IMR-90 (cell line): ENCODE results near the gene HHLA2. TPM values are rescaled to one million over a fixed set of nuclear protein-coding genes. Genes with fewer than 3 reads are reported as not detected.

ENCODE experiments used
- ATAC-seq: fragments of 200-7000 bp; cut with Tn5 transposase; 2 replicates; pipeline ENCODE4 v1.9.1; 2020; ENCODE audit warnings: low read depth, mild to moderate bottlenecking, moderate library complexity
- BruUV-seq: library from RNA; stranded (reverse); fragments of 400-500 nt; replicated peaks from 2 replicates; lab custom pipeline; 2021; lab: Mats Ljungman, UMichigan
- CTCF ChIA-PET: fragments of 300-600 bp; formaldehyde crosslinking; extraction: SDS; loops from one replicate; lab custom pipeline; 2021; ENCODE audit warnings: antibody characterized with exemption; lab: Yijun Ruan, JAX
- POLR2A ChIA-PET: fragments of 300-600 bp; sonication (Branson Sonifier 250); formaldehyde crosslinking; loops from one replicate; lab custom pipeline; 2022; ENCODE audit warnings: antibody characterized with exemption; ENCODE audit not compliant: unreplicated experiment; lab: Charles Lee
- DNase-seq: peaks from one replicate; pipeline ENCODE4 v3.0.0; 2013
- H2AFZ ChIP-seq: replicated peaks from 2 replicates; pipeline ENCODE3; 2013; ENCODE audit warnings: low read length, mild to moderate bottlenecking; ENCODE audit not compliant: poor library complexity
- H2AK5ac ChIP-seq: 2 replicates; pipeline ENCODE4 v1.6.1; 2013; ENCODE audit warnings: low read depth, low read length, inconsistent platforms
- H2AK9ac ChIP-seq: replicated peaks from 2 replicates; pipeline ENCODE3; 2013; ENCODE audit warnings: mild to moderate bottlenecking, low read depth, low read length, moderate library complexity; ENCODE audit not compliant: poor library complexity
- H2BK120ac ChIP-seq: 2 replicates; pipeline ENCODE4 v1.6.1; 2013; ENCODE audit warnings: low read depth, low read length, inconsistent platforms
- H2BK15ac ChIP-seq: 3 replicates; pipeline ENCODE4 v1.6.1; 2013; ENCODE audit warnings: low read depth, low read length, inconsistent platforms
- H2BK20ac ChIP-seq: 2 replicates; pipeline ENCODE4 v1.6.1; 2013; ENCODE audit warnings: low read depth, mild to moderate bottlenecking, inconsistent platforms, low read length, moderate library complexity
- H2BK5ac ChIP-seq: 2 replicates; pipeline ENCODE4 v1.6.1; 2013; ENCODE audit warnings: mild to moderate bottlenecking, low read depth, low read length, inconsistent platforms; ENCODE audit not compliant: poor library complexity, severe bottlenecking
- H3K14ac ChIP-seq: replicated peaks from 2 replicates; pipeline ENCODE4 v1.6.1; 2013; ENCODE audit warnings: low read depth, low read length, inconsistent platforms
- H3K18ac ChIP-seq: 2 replicates; pipeline ENCODE4 v1.6.1; 2013; ENCODE audit warnings: low read depth, low read length, control low read depth
- H3K23ac ChIP-seq: 2 replicates; pipeline ENCODE4 v1.6.1; 2013; ENCODE audit warnings: low read depth, low read length, inconsistent platforms
- H3K27ac ChIP-seq: 2 replicates; pipeline ENCODE4 v1.5.1; 2013; ENCODE audit warnings: mild to moderate bottlenecking, control low read depth, low read length; ENCODE audit not compliant: insufficient read depth
- H3K27me3 ChIP-seq: 2 replicates; pipeline ENCODE4 v1.6.1; 2013; ENCODE audit warnings: low read length; ENCODE audit not compliant: control insufficient read depth, insufficient read depth
- H3K36me3 ChIP-seq: 2 replicates; pipeline ENCODE4 v1.6.1; 2013; ENCODE audit warnings: low read length, mixed read lengths; ENCODE audit not compliant: control insufficient read depth, insufficient read depth
- H3K4ac ChIP-seq: 2 replicates; pipeline ENCODE4 v1.6.1; 2013; ENCODE audit warnings: low read depth, low read length, inconsistent platforms
- H3K4me1 ChIP-seq: 2 replicates; pipeline ENCODE4 v1.6.1; 2013; ENCODE audit warnings: low read length, mixed read lengths; ENCODE audit not compliant: control insufficient read depth, insufficient read depth
- H3K4me2 ChIP-seq: 2 replicates; pipeline ENCODE4 v1.6.1; 2013; ENCODE audit warnings: low read depth, mild to moderate bottlenecking, control low read depth, low read length, moderate library complexity
- H3K4me3 ChIP-seq: 2 replicates; pipeline ENCODE4 v1.5.1; 2013; ENCODE audit warnings: low read depth, mild to moderate bottlenecking, control low read depth, low read length, moderate library complexity; ENCODE audit not compliant: insufficient read depth
- H3K56ac ChIP-seq: 2 replicates; pipeline ENCODE4 v1.6.1; 2013; ENCODE audit warnings: low read length, inconsistent platforms; ENCODE audit not compliant: insufficient read depth; ENCODE audit errors: extremely low read depth
- H3K79me1 ChIP-seq, 2 experiments: 2 replicates each; pipeline ENCODE4 v1.6.1; 2013; ENCODE audit warnings: low read length in 2 of 2, inconsistent platforms in 1 of 2, low read depth in 1 of 2
- H3K9ac ChIP-seq: 2 replicates; pipeline ENCODE4 v1.6.1; 2013; ENCODE audit warnings: low read depth, low read length, control low read depth
- H3K9me1 ChIP-seq: 2 replicates; pipeline ENCODE4 v1.6.1; 2013; ENCODE audit warnings: low read length, inconsistent platforms; ENCODE audit not compliant: insufficient read depth
- H3K9me3 ChIP-seq: 2 replicates; pipeline ENCODE4 v1.6.1; 2013; ENCODE audit warnings: low read length; ENCODE audit not compliant: control insufficient read depth, insufficient read depth
- H4K20me1 ChIP-seq: 2 replicates; pipeline ENCODE4 v1.6.1; 2013; ENCODE audit warnings: low read length, inconsistent platforms; ENCODE audit not compliant: insufficient read depth
- H4K5ac ChIP-seq: 2 replicates; pipeline ENCODE4 v1.6.1; 2013; ENCODE audit warnings: mild to moderate bottlenecking, low read depth, low read length, control low read depth
- H4K8ac ChIP-seq, 2 experiments: 2 replicates each; pipeline ENCODE4 v1.6.1; 2013; ENCODE audit warnings: low read depth in 2 of 2, low read length in 2 of 2, control low read depth in 1 of 2, inconsistent platforms in 1 of 2
- H4K91ac ChIP-seq: 2 replicates; pipeline ENCODE4 v1.6.1; 2013; ENCODE audit warnings: low read depth, low read length, inconsistent platforms; ENCODE audit not compliant: insufficient read depth
- BHLHE40 ChIP-seq: fragments of 150-350 bp; IDR thresholded peaks from 2 replicates; pipeline ENCODE4 v1.6.1; 2016; ENCODE audit warnings: mild to moderate bottlenecking, low read depth, low read length
- CEBPB ChIP-seq: IDR thresholded peaks from 2 replicates; pipeline ENCODE4 v1.6.1; 2012; ENCODE audit warnings: low read depth, low read length, improper control_type of control experiment
- CHD1 ChIP-seq: IDR thresholded peaks from 2 replicates; pipeline ENCODE4 v1.6.1; 2012; ENCODE audit warnings: low read depth, low read length, improper control_type of control experiment
- CTCF ChIP-seq: conservative IDR thresholded peaks from 2 replicates; pipeline ENCODE4 v1.5.1; 2012; ENCODE audit warnings: mild to moderate bottlenecking, low read depth, low read length, improper control_type of control experiment
- ELK1 ChIP-seq: fragments of 150-350 bp; IDR thresholded peaks from 2 replicates; pipeline ENCODE4 v1.6.1; 2016; ENCODE audit warnings: low read depth, mild to moderate bottlenecking, low read length, moderate library complexity, borderline replicate concordance
- FOS ChIP-seq: fragments of 150-350 bp; IDR thresholded peaks from 2 replicates; pipeline ENCODE4 v1.6.1; 2016; ENCODE audit warnings: low read depth, low read length
- MAFK ChIP-seq: IDR thresholded peaks from 2 replicates; pipeline ENCODE4 v1.6.1; 2012; ENCODE audit warnings: low read depth, low read length, improper control_type of control experiment
- MAZ ChIP-seq: IDR thresholded peaks from 2 replicates; pipeline ENCODE4 v1.6.1; 2012; ENCODE audit warnings: low read depth, mild to moderate bottlenecking, low read length, improper control_type of control experiment, moderate library complexity, borderline replicate concordance
- MXI1 ChIP-seq: IDR thresholded peaks from 2 replicates; pipeline ENCODE4 v1.6.1; 2012; ENCODE audit warnings: low read depth, mild to moderate bottlenecking, low read length, moderate library complexity, borderline replicate concordance
- POLR2A ChIP-seq: IDR thresholded peaks from 2 replicates; pipeline ENCODE4 v1.6.1; 2012; ENCODE audit warnings: mild to moderate bottlenecking, low read depth, low read length
- RAD21 ChIP-seq: IDR thresholded peaks from 2 replicates; pipeline ENCODE4 v1.6.1; 2012; ENCODE audit warnings: low read length, improper control_type of control experiment
- RCOR1 ChIP-seq: IDR thresholded peaks from 2 replicates; pipeline ENCODE4 v1.6.1; 2012; ENCODE audit warnings: mild to moderate bottlenecking, low read length, improper control_type of control experiment; ENCODE audit not compliant: insufficient replicate concordance
- RFX5 ChIP-seq: IDR thresholded peaks from 2 replicates; pipeline ENCODE4 v1.8.0; 2012; ENCODE audit warnings: low read depth, mild to moderate bottlenecking, low read length, moderate library complexity
- SMC3 ChIP-seq: fragments of 150-350 bp; IDR thresholded peaks from 2 replicates; pipeline ENCODE4 v1.6.1; 2016; ENCODE audit warnings: low read depth, mild to moderate bottlenecking, antibody characterized with exemption, low read length, moderate library complexity
- USF2 ChIP-seq: fragments of 150-350 bp; IDR thresholded peaks from 2 replicates; pipeline ENCODE4 v1.6.1; 2017; ENCODE audit warnings: mild to moderate bottlenecking, antibody characterized with exemption, low read length, low read depth
- WGBS, 2 experiments: methylation state at CpG; one replicate each; pipeline versions ENCODE4 v1.1.5 to v1.1.7; 2013; ENCODE audit warnings: missing lambda C conversion rate in 2 of 2; ENCODE audit not compliant: insufficient read length in 1 of 2; ENCODE audit errors: extremely low coverage in 2 of 2; 5-methylcytosine and 5-hydroxymethylcytosine counted together
- dilution Hi-C: fragments of 300-500 bp; cut with HindIII; formaldehyde crosslinking; loops from one replicate; pipeline ENCODE4 v1.14.3; 2018; ENCODE audit warnings: low sequenced_read_pairs; ENCODE audit not compliant: unreplicated experiment
- in situ Hi-C: fragments of 300-500 bp; cut with MboI; formaldehyde crosslinking; loops from 3 replicates; pipeline ENCODE4 v1.14.3; 2019; ENCODE audit warnings: low sequenced_read_pairs, inconsistent platforms, mixed read lengths
- intact Hi-C: fragments of 100-400 bp; cut with micrococcal nuclease; formaldehyde crosslinking; loops from 2 replicates; pipeline ENCODE4 v1.10.0; 2022
- polyA plus RNA-seq, 3 experiments: library from polyadenylated mRNA; depleted of rRNA; stranded (reverse); fragments of >200 nt; gene quantifications; 2 replicates each; pipeline ENCODE4 v1.2.3, GENCODE V29; 2012; ENCODE audit warnings: low replicate concordance in 1 of 3
- total RNA-seq: library from RNA; depleted of rRNA; stranded (reverse); fragments of >200 nt; gene quantifications from 2 replicates; pipeline ENCODE4 v1.2.3, GENCODE V29; 2012

Gene HHLA2
- total and polyA plus RNA-seq, 2 of the 4 experiments (the other 2 are of a cell fraction), result not detected

GRCh38 chr3:108297647-108298046 is 1.3 kb downstream of the HHLA2 start:
- H2AFZ ChIP-seq, result no peak overlapping the region

More at GRCh38 chr3:108297647-108298046, 1.3 kb downstream of the HHLA2 start:
- H3K4me1 ChIP-seq, result peaks cover 6% of the 10 kb centered on the region
- H3K14ac ChIP-seq, result no peak overlapping the region
- no peak overlapping the region for H4K8ac ChIP-seq
- peaks cover 2% of the 10 kb centered on the region; the same call in 1 of the 2 replicates for H3K9me1 ChIP-seq
- no peaks in the 10 kb centered on the region for H3K79me1 ChIP-seq
- H4K20me1 ChIP-seq, result no peaks in the 10 kb centered on the region
- WGBS, 2 experiments, result 80% methylated on average over 1 of the region's 3 CpGs; no CpG with 5 or more reads in 1 of the 2 experiments
- H4K5ac ChIP-seq, result no peak overlapping the region
- intact Hi-C loops, result no loop called here
- no peak overlapping the region for H3K4ac ChIP-seq
- no peak overlapping the region for H3K23ac ChIP-seq
- POLR2A ChIA-PET, result no interaction called here
- CTCF ChIA-PET, result no interaction called here
- ATAC-seq (no peak), DNase-seq (no peak)
- H2BK20ac ChIP-seq, result no peak overlapping the region
- H3K18ac ChIP-seq, result no peak overlapping the region
- no peak overlapping the region for H3K4me3 ChIP-seq
- no peaks in the 10 kb centered on the region for H3K36me3 ChIP-seq
- no peaks in the 10 kb centered on the region for H3K9me3 ChIP-seq
- H3K4me2 ChIP-seq, result no peak overlapping the region
- in situ Hi-C loops, result no loop called here
- H2BK120ac ChIP-seq, result no peak overlapping the region
- H3K56ac ChIP-seq, result no peak overlapping the region
- H3K27ac ChIP-seq, result no peak overlapping the region
- no peak overlapping the region for H4K91ac ChIP-seq
- no peak overlapping the region for H2BK15ac ChIP-seq
- BruUV-seq, result no TSS peak
- no peak overlapping the region for H2AK5ac ChIP-seq
- no peak overlapping the region for H3K9ac ChIP-seq
- no peak overlapping the region for H2AK9ac ChIP-seq
- TF ChIP-seq USF2 (no peak), RFX5 (no peak), BHLHE40 (no peak), MAFK (no peak), CHD1 (no peak), MAZ (no peak), POLR2A (no peak), ELK1 (no peak), CEBPB (no peak), SMC3 (no peak), RAD21 (no peak), RCOR1 (no peak), MXI1 (no peak), CTCF (no peak), FOS (no peak)
- H3K27me3 ChIP-seq, result no peaks in the 10 kb centered on the region
- dilution Hi-C loops, result no loop called here
- no peak overlapping the region for H2BK5ac ChIP-seq
